ELF-1 (cell line): ENCODE results near the gene EFHC2.
"Not testable (repeated sequence)": the region's sequence is repeated elsewhere in the genome, so short reads cannot be mapped to it uniquely, and the experiment has no call there.

Experiments
- DNase-seq: peaks from one replicate; pipeline ENCODE4 v3.0.0-alpha.2; 2016; ENCODE audit warnings: low read depth, low spot score

The EFHC2 gene

DNA sequence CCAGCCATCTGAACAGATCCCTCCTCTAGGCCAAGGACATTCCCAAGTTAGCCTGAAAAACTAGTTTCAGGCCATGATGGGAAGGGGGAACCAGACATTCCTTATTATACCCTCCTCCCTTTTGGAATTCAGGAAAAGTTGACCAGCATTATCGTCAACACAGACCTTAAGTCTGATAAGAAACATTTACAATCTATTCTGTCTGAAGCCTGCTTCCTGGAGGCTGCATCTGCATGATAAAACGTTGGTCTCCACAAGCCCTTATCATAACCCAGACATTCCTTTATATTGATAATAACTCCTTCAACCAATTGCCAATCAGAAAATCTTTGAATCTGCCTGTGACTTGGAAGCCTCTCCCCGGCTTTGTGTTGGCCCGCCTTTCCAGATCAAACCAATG, 44.3 kb downstream of the EFHC2 start:
- peak; percentile 25 for DNase-seq

DNA sequence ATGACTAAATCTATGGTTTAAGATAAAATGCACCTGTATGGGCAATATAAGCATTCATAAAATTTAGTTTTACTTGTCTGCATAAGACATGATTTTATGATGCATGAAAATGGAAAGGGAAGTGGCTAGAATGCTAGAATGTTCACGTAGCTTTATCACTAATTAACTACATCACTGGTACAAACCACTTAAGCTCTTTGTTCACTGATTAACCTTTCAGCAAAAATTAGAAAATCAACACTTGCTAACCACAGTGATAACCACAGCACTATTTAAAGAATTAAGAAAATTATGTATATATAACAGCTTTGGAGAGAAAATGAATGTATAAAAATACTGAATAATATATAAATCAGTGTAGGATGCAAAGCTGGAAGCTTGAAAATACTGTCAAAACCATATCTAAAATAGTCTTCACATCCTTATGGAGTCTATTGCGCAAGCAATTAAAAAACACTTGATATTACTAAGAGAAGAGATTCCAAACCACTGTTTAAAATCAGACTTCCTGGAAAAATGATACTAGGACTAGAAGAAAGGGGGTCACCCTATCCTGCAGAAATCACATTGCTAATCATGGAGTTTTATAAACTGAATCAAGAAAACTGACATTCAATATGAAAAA, 51.9 kb downstream of the EFHC2 start:
- DNase-seq, result no peak

DNA sequence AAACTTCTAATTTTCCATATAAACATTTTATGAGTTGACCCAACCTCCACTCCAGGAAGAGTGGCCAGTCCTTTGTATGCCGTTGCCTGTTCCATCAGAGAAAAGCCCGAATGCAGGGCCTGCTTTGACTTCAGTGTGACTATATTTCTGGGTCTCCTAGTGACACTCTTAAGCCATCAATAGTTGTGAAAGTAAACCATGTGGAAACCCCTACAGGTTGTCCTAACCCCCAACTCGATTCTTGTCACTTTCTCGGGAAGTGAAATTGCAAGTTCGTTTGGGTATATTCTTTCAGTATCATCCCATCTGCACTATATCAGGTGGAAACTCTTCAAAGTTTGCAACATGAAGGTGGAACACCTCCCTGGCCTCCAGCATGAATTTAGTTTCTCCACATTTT, 52.8 kb downstream of the EFHC2 start:
- DNase-seq, result no peak

DNA sequence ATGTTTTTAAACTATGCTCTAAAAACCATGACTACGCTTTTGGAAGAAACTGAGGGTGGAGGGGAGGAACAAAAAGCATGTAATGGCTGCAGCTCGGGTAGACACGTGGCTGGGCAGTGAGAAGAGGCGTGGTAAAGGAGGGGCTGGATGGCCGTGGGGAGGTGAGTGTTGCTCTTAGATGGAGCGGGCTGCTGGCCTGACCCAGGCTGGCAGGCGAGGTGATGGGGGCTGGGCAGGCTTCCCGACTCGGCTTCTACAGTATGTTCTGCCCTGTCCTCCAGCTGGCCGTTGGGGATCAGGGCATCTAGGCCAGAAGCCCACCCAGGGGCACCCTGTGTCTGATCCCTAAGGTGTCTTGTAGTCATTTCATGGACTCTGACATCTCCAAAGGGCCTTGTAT, 60.7 kb downstream of the EFHC2 start:
- DNase-seq, result no peak

DNA sequence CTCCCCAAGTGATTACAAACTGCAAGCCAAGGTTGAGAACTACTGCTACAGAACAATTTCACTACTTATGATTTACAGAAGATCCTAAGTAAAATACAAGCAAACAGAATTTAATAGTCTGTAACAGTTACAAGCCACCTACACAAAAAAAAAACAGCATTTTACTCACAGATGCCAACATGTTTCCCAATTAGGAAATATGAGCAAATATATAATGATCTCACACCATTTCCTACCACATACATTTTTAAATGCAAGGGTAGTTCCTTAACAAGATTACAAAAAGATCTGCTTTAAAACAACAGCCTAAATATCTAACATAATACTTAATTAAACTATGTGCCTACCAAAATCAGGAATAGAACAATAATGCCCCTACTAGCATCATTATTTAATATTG, 63.4 kb downstream of the EFHC2 start:
- DNase-seq, result no peak

DNA sequence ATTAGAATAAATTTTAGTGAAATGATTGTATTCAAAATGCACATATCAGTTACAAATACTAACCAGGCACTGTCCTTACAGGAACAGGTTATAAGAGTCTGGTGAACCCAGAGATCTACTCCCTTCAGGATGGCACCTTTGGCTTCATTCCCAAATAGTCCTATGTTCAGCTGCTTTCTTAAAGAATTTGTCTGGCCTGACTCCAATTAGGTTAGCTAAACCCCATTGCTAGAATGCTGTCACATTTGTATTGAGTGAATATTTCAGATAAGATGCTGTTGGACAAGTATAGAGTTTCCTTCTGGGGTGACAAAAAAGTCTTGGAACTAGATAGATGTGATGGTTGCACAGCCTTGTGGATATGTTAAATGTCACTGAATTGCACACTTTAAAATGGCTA, 69.4 kb downstream of the EFHC2 start:
- DNase-seq, result no peak

DNA sequence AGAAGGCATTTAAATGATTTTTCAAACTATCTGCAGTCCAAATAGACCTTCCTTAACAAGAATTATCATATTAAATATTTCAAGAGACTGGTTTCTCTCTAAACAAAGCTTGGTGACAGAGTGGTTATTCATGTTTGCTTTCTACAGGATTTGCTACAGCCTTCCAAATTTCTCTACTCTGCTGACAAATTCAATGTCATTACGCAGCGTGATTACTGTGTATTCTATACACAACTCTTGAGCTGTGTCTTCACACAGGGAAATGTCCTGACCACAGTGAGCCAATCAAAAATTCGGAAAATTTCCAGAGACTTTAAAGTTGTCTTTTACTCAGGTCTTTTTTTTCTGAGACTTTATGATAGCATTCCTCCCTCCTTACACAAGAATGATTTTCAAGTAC, 75.6 kb downstream of the EFHC2 start:
- DNase-seq, result no peak

DNA sequence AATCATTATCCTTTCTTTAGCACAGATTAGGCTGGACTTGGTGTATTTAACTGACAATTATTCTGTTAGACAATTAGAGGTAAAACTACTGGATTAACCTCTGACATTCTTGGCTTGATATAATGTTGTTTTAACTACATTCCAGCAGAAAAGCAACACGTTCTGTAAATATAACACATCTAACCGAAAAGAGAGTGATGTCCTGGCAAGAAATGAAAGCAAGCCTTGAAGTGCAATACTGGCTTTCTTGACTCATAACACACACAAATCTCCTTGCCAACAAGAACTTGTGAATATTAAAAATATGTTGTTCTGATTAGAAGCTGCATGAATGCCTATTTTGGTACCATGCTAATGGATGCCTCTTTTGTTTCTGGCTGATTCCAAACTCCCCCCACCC, 76.4 kb downstream of the EFHC2 start:
- no peak for DNase-seq

DNA sequence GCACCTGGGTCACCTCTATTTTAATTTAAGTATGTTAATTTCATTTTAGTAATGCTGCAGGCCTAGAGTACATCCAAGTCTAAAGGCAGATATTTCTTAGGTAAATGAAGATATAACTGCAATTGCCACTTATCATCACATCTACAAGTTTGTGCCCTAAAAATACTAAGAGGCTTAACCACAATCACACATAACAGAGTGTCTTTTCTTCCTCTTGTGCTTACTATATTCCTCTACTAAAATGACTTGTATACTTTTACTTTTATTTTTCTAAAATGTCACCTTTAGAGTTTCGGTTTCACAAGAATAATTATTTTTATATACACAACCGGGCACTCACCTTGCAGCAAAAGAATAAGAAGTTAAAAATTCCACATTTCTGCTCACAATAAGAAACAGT, 77.9 kb downstream of the EFHC2 start:
- no peak for DNase-seq

DNA sequence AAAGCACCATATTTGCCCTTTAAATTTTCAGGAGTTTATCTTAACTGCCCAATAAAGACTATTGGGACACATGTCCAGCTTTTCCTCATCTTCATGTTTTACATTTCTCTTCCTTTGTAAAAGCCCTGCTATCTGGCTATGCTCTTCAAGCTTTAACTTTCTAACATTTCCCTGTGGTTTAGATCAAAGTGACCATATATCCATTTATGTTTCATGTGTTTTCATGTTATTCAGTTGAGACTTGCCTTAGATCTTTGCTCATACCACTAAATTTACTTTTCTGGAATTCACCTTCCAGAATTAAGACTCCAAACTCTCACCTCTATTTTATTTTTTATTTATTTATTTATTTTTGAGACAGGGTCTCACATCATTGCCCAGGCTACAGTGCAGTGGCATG, 78.5 kb downstream of the EFHC2 start:
- DNase-seq, result no peak

DNA sequence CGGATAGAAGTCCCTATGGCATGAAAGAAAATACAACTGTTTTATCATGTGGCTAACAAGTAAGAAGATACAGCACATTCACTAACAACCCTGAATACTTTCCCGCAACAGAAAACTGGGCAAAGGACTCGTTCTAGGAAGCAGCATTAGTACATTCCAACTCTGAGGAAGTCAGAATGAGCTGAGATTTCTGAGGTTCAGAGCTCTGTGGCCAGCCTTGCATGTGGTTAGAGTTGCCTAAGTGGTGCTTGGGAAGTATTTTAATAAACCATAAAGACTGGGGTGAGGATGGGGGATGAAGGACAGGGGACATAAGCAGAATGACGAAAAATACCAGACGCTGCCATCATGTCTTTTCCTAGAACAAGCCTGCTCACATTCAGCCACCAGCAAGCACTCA, 82.2 kb downstream of the EFHC2 start:
- DNase-seq, result no peak

DNA sequence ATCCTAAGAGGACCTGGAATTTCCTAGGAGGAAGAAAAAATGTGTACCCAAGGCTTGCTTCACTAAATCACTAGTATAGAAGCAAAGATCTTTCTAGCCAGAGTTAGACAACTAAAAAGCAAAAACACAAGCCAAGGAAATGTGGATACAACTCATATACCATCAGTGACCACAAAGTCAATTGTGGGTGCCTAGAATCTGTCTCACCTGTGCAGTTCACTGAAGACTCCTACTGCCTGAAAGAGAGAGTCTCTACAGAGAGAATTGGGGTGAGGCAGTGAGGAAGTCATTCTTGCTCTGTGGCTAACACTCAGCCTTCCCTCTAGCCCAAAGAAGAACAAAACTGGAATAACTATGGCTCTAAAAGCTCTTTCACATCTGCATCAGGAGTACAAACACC, 82.9 kb downstream of the EFHC2 start:
- DNase-seq, result no peak

DNA sequence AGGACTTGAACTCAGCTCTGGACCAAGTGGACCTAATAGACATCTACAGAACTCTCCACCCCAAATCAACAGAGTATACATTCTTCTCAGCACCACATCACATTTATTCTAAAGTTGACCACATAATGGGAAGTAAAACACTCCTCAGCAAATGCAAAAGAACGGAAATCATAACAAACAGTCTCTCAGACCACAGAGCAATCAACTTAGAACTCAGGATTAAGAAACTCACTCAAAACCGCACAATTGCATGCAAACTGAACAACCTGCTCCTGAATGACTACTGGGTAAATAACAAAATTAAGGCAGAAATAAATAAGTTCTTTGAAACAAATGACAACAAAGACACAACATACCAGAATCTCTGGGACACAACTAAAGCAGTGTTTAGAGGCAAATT, 87.7 kb downstream of the EFHC2 start:
- DNase-seq, result not testable (repeated sequence)

DNA sequence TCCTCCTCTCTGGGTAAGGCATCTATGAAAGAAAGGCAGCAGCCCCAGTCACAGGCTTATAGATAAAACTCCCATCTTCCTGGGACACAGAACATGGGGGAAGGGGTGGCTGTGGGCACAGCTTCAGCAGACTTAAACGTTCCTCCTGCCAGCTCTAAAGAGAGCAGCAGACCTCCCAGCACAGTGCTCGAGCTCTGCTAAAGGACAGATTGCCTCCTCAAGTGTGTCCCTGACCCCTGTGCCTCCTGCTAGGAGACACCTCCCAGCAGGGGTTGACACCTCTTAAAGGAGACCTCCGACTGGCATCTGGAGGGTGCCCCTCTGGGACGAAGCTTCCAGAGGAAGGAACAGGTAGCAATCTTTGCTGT, 89.9 kb downstream of the EFHC2 start:
- no peak for DNase-seq

DNA sequence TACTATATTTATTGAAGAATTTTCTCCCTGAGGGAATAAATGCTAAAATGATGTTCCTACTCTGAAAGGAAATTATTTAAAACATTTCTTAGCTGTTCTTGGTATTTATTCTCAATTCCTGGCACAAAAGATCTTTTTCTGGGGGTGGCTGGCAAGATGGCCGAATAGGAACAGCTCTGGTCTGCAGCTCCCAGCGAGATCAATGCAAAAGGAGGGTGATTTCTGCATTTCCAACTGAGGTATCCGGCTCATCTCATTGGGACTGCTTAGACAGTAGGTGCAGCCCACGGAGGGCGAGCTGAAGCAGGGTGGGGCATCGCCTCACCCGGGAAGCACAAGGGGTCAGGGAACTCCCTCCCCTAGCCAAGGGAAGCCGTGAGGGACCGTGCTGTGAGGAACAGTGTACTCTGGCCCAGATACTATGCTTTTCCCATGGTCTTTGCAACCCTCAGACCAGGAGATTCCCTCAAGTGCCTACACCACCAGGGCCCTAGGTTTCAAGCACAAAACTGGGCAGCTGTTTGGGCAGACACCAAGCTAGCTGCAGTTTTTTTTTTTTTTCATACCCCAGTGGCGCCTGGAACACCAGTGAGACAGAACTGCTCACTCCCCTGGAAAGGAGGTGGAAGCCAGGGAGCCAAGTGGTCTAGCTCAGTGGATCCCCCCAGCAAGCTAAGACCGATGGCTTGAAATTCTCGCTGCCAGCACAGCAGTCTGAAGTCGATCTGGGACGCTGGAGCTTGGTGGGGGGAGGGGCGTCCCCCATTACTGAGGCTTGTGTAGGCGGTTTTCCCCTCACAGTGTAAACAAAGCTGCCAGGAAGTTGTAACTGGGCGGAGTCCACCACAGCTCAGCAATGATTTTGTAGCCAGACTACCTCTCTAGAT, 90.5 kb downstream of the EFHC2 start:
- peak; percentile 91 for DNase-seq

DNA sequence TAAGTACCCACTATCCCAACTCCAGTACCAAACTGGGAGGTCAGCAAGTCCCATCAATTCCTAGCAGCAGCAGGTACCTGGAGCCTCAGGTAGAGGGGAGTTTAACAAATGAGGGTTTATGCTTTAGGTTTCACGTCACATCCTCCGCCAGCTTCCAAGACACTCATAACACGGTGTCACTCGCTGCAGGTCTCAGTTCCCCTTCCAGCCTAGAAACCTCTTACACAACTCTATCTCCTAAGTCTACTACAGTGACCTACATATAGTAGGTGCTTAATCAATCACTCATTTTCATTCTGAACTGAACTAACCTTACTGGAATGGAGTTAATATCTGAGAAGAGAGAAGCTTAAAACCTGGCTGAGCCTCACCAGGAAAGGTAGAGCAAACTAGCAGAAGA, 96.0 kb downstream of the EFHC2 start:
- DNase-seq, result no peak

DNA sequence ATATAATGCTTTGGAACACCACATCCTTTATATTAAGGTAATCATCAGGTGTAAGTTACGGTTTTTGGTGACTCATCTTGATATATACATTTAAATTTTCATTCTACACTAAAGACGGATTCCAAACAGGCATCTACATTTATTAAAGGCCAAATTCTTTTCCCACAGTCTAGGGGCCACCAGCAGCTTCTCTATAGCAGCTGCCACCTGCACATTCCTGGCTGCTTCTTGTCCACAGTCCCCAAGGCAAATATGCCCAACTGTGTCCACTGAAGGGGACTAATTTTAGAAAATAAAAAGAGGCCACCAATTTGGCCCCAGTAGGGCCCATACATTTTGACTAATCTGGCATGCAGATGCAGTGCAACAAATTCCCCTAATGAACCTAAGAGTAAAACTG, 96.6 kb downstream of the EFHC2 start:
- DNase-seq, result no peak

DNA sequence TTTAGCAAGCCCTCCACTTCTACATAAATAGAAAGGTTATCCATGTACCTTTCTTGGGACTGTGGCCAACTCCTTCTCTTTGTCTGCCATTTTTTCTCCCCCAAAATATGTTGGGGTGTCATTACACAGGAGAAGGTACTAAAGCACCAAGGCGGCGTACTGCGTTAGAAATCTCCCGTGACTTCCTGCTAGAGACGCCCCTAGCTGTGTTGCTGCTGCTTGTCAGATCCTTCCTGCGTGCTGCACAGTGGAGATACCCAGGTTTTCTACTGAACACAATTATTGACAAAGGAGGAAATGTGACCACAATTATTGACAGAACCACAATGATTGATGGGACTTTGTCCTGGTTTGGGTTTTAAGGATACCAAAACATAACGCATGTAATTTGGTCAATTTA, 97.7 kb downstream of the EFHC2 start:
- DNase-seq, result no peak

DNA sequence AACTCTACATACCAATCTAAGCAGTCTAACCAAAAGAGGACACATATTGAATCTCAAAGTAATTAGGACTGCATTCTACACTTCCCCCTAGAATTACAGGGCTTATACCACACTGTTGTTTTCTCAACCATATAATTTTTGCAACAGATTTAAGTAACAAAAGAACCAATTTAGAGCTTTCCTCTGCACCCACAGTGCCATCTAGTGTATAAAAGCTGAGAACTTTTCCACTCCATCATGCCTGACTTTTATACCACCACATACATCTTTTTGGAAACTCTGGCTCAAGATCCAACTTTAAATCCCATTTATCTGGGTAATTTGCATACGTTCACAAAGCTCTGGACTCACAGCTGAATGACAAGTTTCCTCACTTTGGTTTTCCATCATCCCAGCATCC, 99.5 kb downstream of the EFHC2 start:
- DNase-seq, result peak; percentile 24

DNA sequence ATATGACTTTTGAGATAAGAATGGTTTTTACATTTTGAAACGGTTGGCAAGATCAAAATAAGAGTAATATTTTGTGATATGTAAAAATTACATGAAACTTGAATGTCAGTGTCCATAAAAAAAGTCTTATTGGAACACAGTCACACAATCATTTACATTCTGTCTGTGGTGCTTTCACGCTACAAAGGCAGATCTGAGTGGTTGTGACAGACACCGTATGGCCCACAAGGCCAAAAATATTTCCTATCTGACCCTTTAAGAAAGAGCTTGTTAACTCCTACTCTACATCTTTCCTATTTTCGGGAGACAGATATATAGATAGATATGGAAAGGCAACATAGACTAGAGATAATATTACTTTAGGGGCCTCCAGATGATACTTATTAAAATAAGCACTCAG, 101.9 kb downstream of the EFHC2 start:
- no peak for DNase-seq

DNA sequence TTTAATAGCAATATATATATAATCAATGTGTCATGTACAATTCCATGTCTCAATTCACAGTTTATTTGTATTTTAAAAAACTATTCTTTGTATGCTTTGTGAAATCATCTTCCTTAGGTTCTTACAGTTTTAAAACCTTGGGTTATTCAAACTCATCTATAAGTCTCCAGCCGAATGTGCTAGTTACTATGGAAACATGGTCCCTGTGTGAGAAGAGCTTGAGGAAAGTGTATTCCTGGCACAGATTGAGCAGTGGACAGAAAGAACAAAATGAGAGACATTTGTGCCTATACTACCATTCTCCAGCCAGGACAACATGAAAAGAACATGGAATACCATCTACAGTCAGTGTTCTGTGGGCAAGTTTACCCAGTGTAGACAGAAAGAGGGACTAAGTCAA, 103.4 kb downstream of the EFHC2 start:
- no peak for DNase-seq

DNA sequence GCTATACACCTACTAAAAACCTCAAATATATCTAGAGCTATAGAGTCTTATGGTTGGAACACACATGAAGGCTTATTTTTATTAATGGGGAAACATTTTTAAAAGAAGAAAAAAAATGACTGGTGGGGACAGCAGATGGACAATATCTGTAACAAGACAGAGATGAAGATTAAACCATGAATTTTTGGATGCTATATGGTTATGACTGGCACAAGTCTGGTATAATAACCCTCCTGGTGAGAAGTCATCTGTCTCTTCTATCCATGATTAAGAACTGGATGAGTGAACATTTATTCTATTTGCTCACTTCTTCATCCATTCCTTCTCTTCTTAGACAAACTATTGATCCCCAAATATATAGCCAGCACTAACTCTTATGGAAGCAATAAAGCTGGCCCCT, 104.4 kb downstream of the EFHC2 start:
- no peak for DNase-seq

DNA sequence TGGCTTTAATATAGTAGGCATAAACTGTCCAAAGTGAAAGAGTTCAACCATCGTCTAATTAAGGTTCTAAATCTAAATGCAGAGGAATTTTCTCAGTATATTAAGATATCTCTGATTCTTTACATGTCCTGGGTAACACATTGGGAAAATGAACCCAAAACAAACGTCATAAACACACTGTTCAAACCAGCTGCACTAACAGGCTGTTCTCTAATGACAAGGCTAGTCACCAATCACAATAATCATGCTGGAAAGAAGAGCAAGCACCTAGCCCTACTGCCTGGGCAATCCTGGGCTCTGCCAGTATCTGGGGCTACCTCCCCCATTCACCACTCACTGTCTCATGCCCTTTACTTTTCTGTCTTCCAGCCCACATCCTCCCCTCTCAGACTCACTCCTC, 107.9 kb downstream of the EFHC2 start:
- no peak for DNase-seq

DNA sequence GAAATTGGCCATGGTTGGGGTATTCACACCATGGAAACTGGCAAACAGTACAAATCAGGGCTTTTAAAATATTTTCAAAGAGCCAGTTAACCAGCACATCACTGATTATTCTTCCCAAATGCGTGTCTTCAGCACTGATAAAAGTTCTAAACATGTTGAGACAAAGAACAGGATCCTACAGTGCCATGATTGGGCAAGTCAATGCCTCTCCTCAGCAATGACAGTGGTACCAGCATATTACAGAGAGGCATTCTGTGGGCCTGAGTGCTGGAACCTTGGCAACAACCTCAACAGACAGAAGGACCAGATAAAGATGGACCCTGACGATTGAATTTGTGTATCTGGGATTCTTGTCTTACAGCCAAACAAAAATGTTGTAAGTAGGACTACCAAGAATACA, 108.9 kb downstream of the EFHC2 start:
- DNase-seq, result no peak
